H9 (cell line): Measurements from ENCODE around the gene NSRP1. TPM values are rescaled to one million over a fixed set of nuclear protein-coding genes. Genes with fewer than 3 reads are reported as not detected.

Source experiments
- DNase-seq: peaks from one replicate; pipeline ENCODE4 v3.0.0-alpha.2; 2017
- H2AFZ ChIP-seq: one replicate; pipeline ENCODE4 v1.6.1; 2013; ENCODE audit warnings: mild to moderate bottlenecking, low read length, control low read depth, moderate library complexity
- H2AK5ac ChIP-seq: 2 replicates; pipeline ENCODE4 v1.6.1; 2013; ENCODE audit warnings: low read length, control low read depth, mixed read lengths; ENCODE audit not compliant: insufficient read length
- H2BK120ac ChIP-seq: one replicate; pipeline ENCODE4 v1.6.1; 2013; ENCODE audit warnings: low read depth, mild to moderate bottlenecking, low read length, control low read depth, inconsistent platforms; ENCODE audit not compliant: poor library complexity, severe bottlenecking
- H2BK12ac ChIP-seq: 2 replicates; pipeline ENCODE4 v1.6.1; 2013; ENCODE audit warnings: low read length, control low read depth, mixed read lengths, low read depth; ENCODE audit not compliant: insufficient read length
- H2BK15ac ChIP-seq: 2 replicates; pipeline ENCODE4 v1.6.1; 2013; ENCODE audit warnings: low read depth, low read length, control low read depth
- H2BK20ac ChIP-seq: one replicate; pipeline ENCODE4 v1.6.1; 2013; ENCODE audit warnings: low read depth, mild to moderate bottlenecking, low read length, control low read depth, inconsistent platforms; ENCODE audit not compliant: poor library complexity, severe bottlenecking
- H2BK5ac ChIP-seq: 2 replicates; pipeline ENCODE4 v1.6.1; 2013; ENCODE audit warnings: low read length, control low read depth, mixed read lengths; ENCODE audit not compliant: insufficient read length
- H3K14ac ChIP-seq: 2 replicates; pipeline ENCODE4 v1.6.1; 2013; ENCODE audit warnings: low read length, control low read depth; ENCODE audit not compliant: insufficient read depth
- H3K18ac ChIP-seq: 2 replicates; pipeline ENCODE4 v1.6.1; 2013; ENCODE audit warnings: low read depth, mild to moderate bottlenecking, mixed read lengths, low read length, control low read depth; ENCODE audit not compliant: insufficient read length
- H3K23ac ChIP-seq: 2 replicates; pipeline ENCODE4 v1.6.1; 2013; ENCODE audit warnings: low read length, control low read depth, mixed read lengths, low read depth; ENCODE audit not compliant: insufficient read length
- H3K23me2 ChIP-seq: 2 replicates; pipeline ENCODE4 v1.6.1; 2013; ENCODE audit warnings: low read depth, mild to moderate bottlenecking, mixed read lengths, low read length, control low read depth; ENCODE audit not compliant: insufficient read length, poor library complexity, severe bottlenecking
- H3K27ac ChIP-seq: 2 replicates; pipeline ENCODE4 v1.5.1; 2013; ENCODE audit warnings: low read length, control low read depth, mixed read lengths, low read depth; ENCODE audit not compliant: insufficient read length
- H3K27me3 ChIP-seq: 2 replicates; pipeline ENCODE4 v1.6.1; 2013; ENCODE audit warnings: low read length, control low read depth, inconsistent platforms; ENCODE audit not compliant: insufficient read depth
- H3K4ac ChIP-seq: 2 replicates; pipeline ENCODE4 v1.6.1; 2013; ENCODE audit warnings: low read depth, mild to moderate bottlenecking, control low read depth, inconsistent platforms, low read length, moderate library complexity
- H3K4me1 ChIP-seq: 2 replicates; pipeline ENCODE4 v1.6.1; 2013; ENCODE audit warnings: low read length, control low read depth, inconsistent platforms; ENCODE audit not compliant: insufficient read depth
- H3K4me2 ChIP-seq: 2 replicates; pipeline ENCODE4 v1.6.1; 2013; ENCODE audit warnings: low read length, control low read depth, mixed read lengths; ENCODE audit not compliant: insufficient read length, insufficient read depth
- H3K56ac ChIP-seq: 2 replicates; pipeline ENCODE4 v1.6.1; 2013; ENCODE audit warnings: low read depth, mild to moderate bottlenecking, mixed read lengths, low read length, control low read depth; ENCODE audit not compliant: insufficient read length
- H3K79me1 ChIP-seq: 2 replicates; pipeline ENCODE4 v1.6.1; 2013; ENCODE audit warnings: low read depth, mild to moderate bottlenecking, moderate library complexity, low read length, control low read depth, inconsistent platforms; ENCODE audit not compliant: insufficient read depth, poor library complexity, severe bottlenecking
- H3K79me2 ChIP-seq: 2 replicates; pipeline ENCODE4 v1.6.1; 2013; ENCODE audit warnings: low read length, control low read depth, inconsistent platforms; ENCODE audit not compliant: insufficient read depth
- H3K9ac ChIP-seq: 2 replicates; pipeline ENCODE4 v1.6.1; 2013; ENCODE audit warnings: low read length, control low read depth, mixed read lengths; ENCODE audit not compliant: insufficient read length; ENCODE audit errors: extremely low read depth
- H3K9me3 ChIP-seq: one replicate; pipeline ENCODE4 v1.6.1; 2013; ENCODE audit warnings: low read depth, low read length, inconsistent platforms; ENCODE audit not compliant: control insufficient read depth
- H3T11ph ChIP-seq: one replicate; pipeline ENCODE4 v1.6.1; 2013; ENCODE audit warnings: mild to moderate bottlenecking, low read length, control low read depth, inconsistent platforms
- H4K20me1 ChIP-seq: one replicate; pipeline ENCODE4 v1.6.1; 2013; ENCODE audit not compliant: control insufficient read depth, insufficient read length, insufficient read depth
- H4K5ac ChIP-seq: 2 replicates; pipeline ENCODE4 v1.6.1; 2013; ENCODE audit warnings: low read depth, mild to moderate bottlenecking, mixed read lengths, low read length, control low read depth; ENCODE audit not compliant: insufficient read length
- H4K8ac ChIP-seq: replicated peaks from 2 replicates; pipeline ENCODE4 v1.6.1; 2013; ENCODE audit warnings: low read length, control low read depth, mixed read lengths, low read depth; ENCODE audit not compliant: insufficient read length
- H4K91ac ChIP-seq: 2 replicates; pipeline ENCODE4 v1.6.1; 2013; ENCODE audit warnings: low read depth, mild to moderate bottlenecking, moderate library complexity, mixed read lengths, low read length, control low read depth; ENCODE audit not compliant: insufficient read length
- H3K27ac Mint-ChIP-seq, 3 experiments: 2 replicates in 2 of 3; 3 replicates in 1 of 3; pipeline ENCODE4 v1.8.0; 2020 to 2021; ENCODE audit warnings: mixed read lengths in 3 of 3, mild to moderate bottlenecking in 1 of 3, moderate library complexity in 1 of 3
- H3K27me3 Mint-ChIP-seq: 2 replicates; pipeline ENCODE4 v1.8.0; 2021; ENCODE audit warnings: low read depth, mild to moderate bottlenecking, moderate library complexity, mixed read lengths
- H3K36me3 Mint-ChIP-seq, 3 experiments: 2 replicates in 2 of 3; 3 replicates in 1 of 3; pipeline ENCODE4 v1.8.0; 2020 to 2021; ENCODE audit warnings: low read depth in 3 of 3, mixed read lengths in 3 of 3; ENCODE audit not compliant: insufficient read depth in 1 of 3
- H3K4me1 Mint-ChIP-seq, 2 experiments: 2 replicates each; pipeline ENCODE4 v1.8.0; 2020; ENCODE audit warnings: mixed read lengths in 2 of 2
- H3K4me3 Mint-ChIP-seq, 2 experiments: 2 replicates in 1 of 2; 3 replicates in 1 of 2; pipeline ENCODE4 v1.8.0; 2020 to 2021; ENCODE audit warnings: mild to moderate bottlenecking in 2 of 2, mixed read lengths in 2 of 2, moderate library complexity in 1 of 2
- H3K9me3 Mint-ChIP-seq, 2 experiments: 2 replicates in 1 of 2; 3 replicates in 1 of 2; pipeline ENCODE4 v1.8.0; 2020; ENCODE audit warnings: mild to moderate bottlenecking in 2 of 2, mixed read lengths in 2 of 2, moderate library complexity in 1 of 2
- CTCF ChIP-seq: fragments of 200-600 bp; sonication (generic); conservative IDR thresholded peaks from 3 replicates; pipeline ENCODE4 v1.8.0; 2021; ENCODE audit warnings: antibody characterized with exemption, mild to moderate bottlenecking
- WGBS: extraction: QIAGEN DNeasy Blood & Tissue Kit; methylation state at CpG from one replicate; pipeline ENCODE4 v1.1.7; 2013; ENCODE audit warnings: missing lambda C conversion rate, low lambda C conversion rate, mixed read lengths; ENCODE audit not compliant: insufficient read length; ENCODE audit errors: extremely low coverage; 5-methylcytosine and 5-hydroxymethylcytosine counted together
- total RNA-seq: library from RNA; stranded (reverse); gene quantifications from 2 replicates; pipeline ENCODE4 v1.2.1, GENCODE V29; 2021

NSRP1 gene
- total RNA-seq, 1 experiment from 2014 or later = 33.3 TPM

- Mint-ChIP-seq H3K4me1 (peaks cover 26 to 29% of the 10 kb centered on the region in 2 experiments), H3K9me3 (no peaks in the 10 kb centered on the region; a peak in 1 of 5 replicates), H3K27me3 (peaks cover 83% of the 10 kb centered on the region), H3K36me3 (no peaks in the 10 kb centered on the region; a peak in 1 of 7 replicates), H3K4me3 (peak overlapping the region in 1 of 2 experiments; percentile 72; a peak in 1 of 5 replicates), H3K27ac (no peak overlapping the region)
- Histone ChIP-seq H2AFZ (no peak overlapping the region), H2AK5ac (no peak overlapping the region), H3K14ac (no peak overlapping the region), H3K9ac (no peak overlapping the region), H3K23ac (no peak overlapping the region), H2BK20ac (no peak overlapping the region), H3T11ph (no peak overlapping the region), H4K8ac (no peak overlapping the region), H2BK15ac (no peak overlapping the region), H4K20me1 (no peaks in the 10 kb centered on the region), H4K91ac (no peak overlapping the region), H3K79me2 (no peaks in the 10 kb centered on the region), H3K9me3 (no peaks in the 10 kb centered on the region), H3K56ac (no peak overlapping the region), H3K18ac (no peak overlapping the region), H3K4me2 (no peak overlapping the region), H3K79me1 (no peaks in the 10 kb centered on the region), H4K5ac (no peak overlapping the region), H3K27ac (no peak overlapping the region), H2BK12ac (no peak overlapping the region), H3K23me2 (peaks cover 5% of the 10 kb centered on the region), H2BK120ac (no peak overlapping the region), H3K27me3 (peaks cover 33% of the 10 kb centered on the region; the same call in 1 of the 2 replicates), H3K4ac (no peak overlapping the region), H3K4me1 (no peaks in the 10 kb centered on the region), H2BK5ac (no peak overlapping the region)
- DNase-seq = peak; percentile 17
- no CpG with 5 or more reads among the region's 6 CpGs for WGBS
- no peak for TF ChIP-seq CTCF
Measured at GRCh38 chr17:30234296-30234695, 117.7 kb downstream of the NSRP1 start.
